GM23338 (cell line): ENCODE measurements around the gene RAB29. TPM values are rescaled to one million over a fixed set of nuclear protein-coding genes. Genes with fewer than 3 reads are reported as not detected.
A peak's percentile ranks its signal among the peaks of the same experiment; 100 is the strongest.

ENCODE experiments used
- ATAC-seq: fragments of 200-7000 bp; cut with Tn5 transposase; 3 replicates; pipeline ENCODE4 v1.9.1; 2020
- DNase-seq: peaks from one replicate; pipeline ENCODE4 v3.0.0-alpha.2; 2015; ENCODE audit warnings: low spot score
- H2AFZ ChIP-seq: fragments of 200-600 bp; sonication (generic); 2 replicates; pipeline ENCODE4 v1.8.0; 2016; ENCODE audit warnings: antibody characterized with exemption, mild to moderate bottlenecking, moderate library complexity
- H3F3A ChIP-seq: fragments of 200-600 bp; sonication (generic); replicated peaks from 2 replicates; pipeline ENCODE4 v1.8.0; 2017; ENCODE audit warnings: antibody characterized with exemption, mixed run types, low read depth
- H3K27ac ChIP-seq: fragments of 200-600 bp; sonication (generic); 2 replicates; pipeline ENCODE4 v1.6.1; 2016; ENCODE audit warnings: low read depth
- H3K27me3 ChIP-seq: fragments of 200-600 bp; sonication (generic); 2 replicates; pipeline ENCODE4 v1.8.0; 2016; ENCODE audit warnings: mild to moderate bottlenecking, mixed run types, moderate library complexity; ENCODE audit not compliant: insufficient read depth
- H3K36me3 ChIP-seq: fragments of 200-600 bp; sonication (generic); 2 replicates; pipeline ENCODE4 v1.8.0; 2016; ENCODE audit warnings: mild to moderate bottlenecking; ENCODE audit not compliant: insufficient read depth
- H3K4me1 ChIP-seq: fragments of 200-600 bp; sonication (generic); 2 replicates; pipeline ENCODE4 v1.8.0; 2016; ENCODE audit warnings: mild to moderate bottlenecking, moderate library complexity; ENCODE audit not compliant: insufficient read depth
- H3K4me2 ChIP-seq: fragments of 200-600 bp; sonication (generic); 2 replicates; pipeline ENCODE4 v1.7.1; 2017; ENCODE audit warnings: mixed run types
- H3K4me3 ChIP-seq: fragments of 200-600 bp; sonication (generic); 2 replicates; pipeline ENCODE4 v1.6.1; 2016; ENCODE audit warnings: mixed run types
- H3K79me2 ChIP-seq: fragments of 200-600 bp; sonication (generic); replicated peaks from 2 replicates; pipeline ENCODE4 v1.8.0; 2017; ENCODE audit warnings: mild to moderate bottlenecking; ENCODE audit not compliant: insufficient read depth
- H3K9me2 ChIP-seq: fragments of 200-600 bp; sonication (generic); 2 replicates; pipeline ENCODE4 v1.8.0; 2017; ENCODE audit not compliant: insufficient read depth
- H4K20me1 ChIP-seq: fragments of 200-600 bp; sonication (generic); replicated peaks from 2 replicates; pipeline ENCODE4 v1.8.0; 2017; ENCODE audit warnings: mild to moderate bottlenecking; ENCODE audit not compliant: insufficient read depth
- H3K27ac Mint-ChIP-seq: 2 replicates; pipeline ENCODE4 v1.8.0; 2020; ENCODE audit warnings: inconsistent platforms, mild to moderate bottlenecking, moderate library complexity, mixed read lengths
- H3K27me3 Mint-ChIP-seq: 3 replicates; pipeline ENCODE4 v1.8.0; 2022; ENCODE audit warnings: low read depth, mild to moderate bottlenecking, moderate library complexity, mixed read lengths, inconsistent platforms; ENCODE audit not compliant: insufficient read depth, poor library complexity
- H3K36me3 Mint-ChIP-seq: 3 replicates; pipeline ENCODE4 v1.8.0; 2021; ENCODE audit warnings: low read depth, mild to moderate bottlenecking, inconsistent platforms, moderate library complexity, mixed read lengths
- H3K4me1 Mint-ChIP-seq: 3 replicates; pipeline ENCODE4 v1.8.0; 2020; ENCODE audit warnings: mild to moderate bottlenecking, inconsistent platforms, mixed read lengths
- H3K4me3 Mint-ChIP-seq: 3 replicates; pipeline ENCODE4 v1.8.0; 2021; ENCODE audit warnings: moderate library complexity, mild to moderate bottlenecking, inconsistent platforms, mixed read lengths
- H3K9me3 Mint-ChIP-seq: 3 replicates; pipeline ENCODE4 v1.8.0; 2020; ENCODE audit warnings: moderate library complexity, mild to moderate bottlenecking, inconsistent platforms, mixed read lengths
- CTCF ChIP-seq, 2 experiments: fragments of 200-600 bp in 1 of 2; sonication (generic) in 1 of 2; conservative IDR thresholded peaks; 2 replicates each; pipeline versions ENCODE4 v1.5.1 to v1.6.1; 2016 to 2017; ENCODE audit warnings: antibody characterized with exemption in 2 of 2, low read depth in 2 of 2, mild to moderate bottlenecking in 2 of 2, moderate library complexity in 1 of 2
- POLR2AphosphoS5 ChIP-seq: IDR thresholded peaks from 2 replicates; pipeline ENCODE4 v1.6.1; 2016; ENCODE audit warnings: antibody characterized with exemption, low read depth
- ZNF331 ChIP-seq: fragments of 250-450 bp; sonication (Bioruptor Pico); IDR thresholded peaks from 2 replicates; pipeline ENCODE4 v1.5.0; 2020; ENCODE audit warnings: low read depth, mild to moderate bottlenecking, moderate library complexity
- polyA plus RNA-seq: library from polyadenylated mRNA; unstranded; fragments of >200 nt; fragmentation: Nextera tagmentation; extraction: Ambion mirVana; gene quantifications from 2 replicates; pipeline ENCODE4 v1.2.1, GENCODE V29; 2016
- total RNA-seq: library from RNA; depleted of rRNA; stranded (reverse); fragments of >200 nt; shearing (Covaris generic); gene quantifications from 2 replicates; pipeline ENCODE4 v1.2.3, GENCODE V29; 2014
- TF ChIP-seq, protein P1 (sequence below): IDR thresholded peaks from 2 replicates; pipeline ENCODE4 v1.6.1; 2016; ENCODE audit warnings: antibody characterized with exemption

The RAB29 gene
- total and polyA plus RNA-seq, 2 experiments from 2014 or later: 7.1 to 9.1 TPM

DNA sequence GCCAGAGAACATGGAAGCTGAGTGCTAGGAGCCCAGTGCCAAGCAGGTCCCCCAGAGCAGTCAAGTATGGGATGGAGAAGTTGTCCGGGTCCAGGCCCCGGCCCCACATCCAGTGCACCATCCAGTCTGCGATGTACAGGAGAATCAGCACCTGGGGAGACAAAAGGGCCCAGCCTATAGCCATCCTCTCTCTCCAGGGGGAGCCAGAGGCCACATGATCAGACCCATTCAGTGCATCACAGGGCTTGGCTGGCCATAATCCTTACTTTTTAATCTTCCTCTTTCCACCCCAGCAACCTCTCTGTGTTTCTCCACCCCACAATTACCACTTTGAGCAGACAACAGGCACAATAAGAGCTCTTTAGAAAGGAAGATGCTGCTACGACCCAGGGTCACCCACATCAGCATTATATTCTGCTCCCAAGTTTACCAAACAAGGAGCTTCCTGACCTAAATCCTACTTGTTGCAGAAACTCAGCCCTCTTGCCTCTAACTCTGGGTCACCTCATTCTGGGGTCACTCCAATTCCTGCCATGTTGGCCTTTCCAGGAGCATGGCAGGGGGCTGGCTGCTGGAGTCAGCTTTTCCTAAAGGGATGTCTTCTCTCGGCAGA is 16.4 kb upstream of the RAB29 start:
- Mint-ChIP-seq H3K27me3 (peaks cover 1% of the 10 kb centered on the region), H3K27ac (peak overlapping the region; percentile 36; the same call in 1 of the 2 replicates), H3K9me3 (no peaks in the 10 kb centered on the region), H3K4me1 (peaks cover 3% of the 10 kb centered on the region; the same call in 2 of the 3 replicates), H3K36me3 (peaks cover 22% of the 10 kb centered on the region), H3K4me3 (no peak overlapping the region)
- DNase-seq: peak; percentile 81
- Histone ChIP-seq H3K27me3 (no peaks in the 10 kb centered on the region), H3K27ac (peak overlapping the region; percentile 81), H3K4me1 (0 out of 2 replicates have a peak, but pooled peaks cover 4% of the 10 kb centered on the region), H3K36me3 (peaks cover 11% of the 10 kb centered on the region; the same call in 1 of the 2 replicates), H4K20me1 (no peaks in the 10 kb centered on the region; the same call in 1 of the 2 replicates), H3F3A (peaks cover 9% of the 10 kb centered on the region; the same call in 1 of the 2 replicates), H3K4me3 (no peak overlapping the region), H3K4me2 (no peak overlapping the region), H3K79me2 (no peaks in the 10 kb centered on the region), H2AFZ (no peak overlapping the region), H3K9me2 (no peaks in the 10 kb centered on the region)
- TF ChIP-seq CTCF (conservative IDR thresholded peaks at IDR 0.05; ENCODE audit: low read depth in 2 of 2): peak; percentile 74 to 93
- TF ChIP-seq, protein P1, sequence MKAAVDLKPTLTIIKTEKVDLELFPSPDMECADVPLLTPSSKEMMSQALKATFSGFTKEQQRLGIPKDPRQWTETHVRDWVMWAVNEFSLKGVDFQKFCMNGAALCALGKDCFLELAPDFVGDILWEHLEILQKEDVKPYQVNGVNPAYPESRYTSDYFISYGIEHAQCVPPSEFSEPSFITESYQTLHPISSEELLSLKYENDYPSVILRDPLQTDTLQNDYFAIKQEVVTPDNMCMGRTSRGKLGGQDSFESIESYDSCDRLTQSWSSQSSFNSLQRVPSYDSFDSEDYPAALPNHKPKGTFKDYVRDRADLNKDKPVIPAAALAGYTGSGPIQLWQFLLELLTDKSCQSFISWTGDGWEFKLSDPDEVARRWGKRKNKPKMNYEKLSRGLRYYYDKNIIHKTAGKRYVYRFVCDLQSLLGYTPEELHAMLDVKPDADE: no peak
- TF ChIP-seq ZNF331: no peak
- peak; percentile 98 for ATAC-seq

- H3K4me2 ChIP-seq: no peak overlapping the region
- 0 out of 2 replicates have a peak, but pooled peaks cover 4% of the 10 kb centered on the region for H3K4me1 ChIP-seq
- Mint-ChIP-seq H3K27ac (no peak overlapping the region), H3K27me3 (peaks cover 1% of the 10 kb centered on the region), H3K36me3 (peaks cover 13% of the 10 kb centered on the region), H3K9me3 (no peaks in the 10 kb centered on the region), H3K4me1 (no peaks in the 10 kb centered on the region; the same call in 2 of the 3 replicates), H3K4me3 (no peak overlapping the region)
- TF ChIP-seq CTCF (conservative IDR thresholded peaks at IDR 0.05; ENCODE audit: low read depth in 2 of 2): 0 out of 4 replicates have a peak, but pooled peaks of 1 of the 2 experiments have one; percentile 14
- no peak for TF ChIP-seq POLR2AphosphoS5
- H3K79me2 ChIP-seq: no peaks in the 10 kb centered on the region
- no peak overlapping the region for H3K27ac ChIP-seq
- ATAC-seq (peak; percentile 45; the same call in 2 of the 3 replicates), DNase-seq (peak; percentile 40)
- H3F3A ChIP-seq: peaks cover 9% of the 10 kb centered on the region; the same call in 1 of the 2 replicates
- H3K4me3 ChIP-seq: no peak overlapping the region
- no peaks in the 10 kb centered on the region for H4K20me1 ChIP-seq
- H2AFZ ChIP-seq: no peak overlapping the region
- H3K27me3 ChIP-seq: no peaks in the 10 kb centered on the region
- no peaks in the 10 kb centered on the region for H3K9me2 ChIP-seq
- peaks cover 6% of the 10 kb centered on the region; the same call in 1 of the 2 replicates for H3K36me3 ChIP-seq
Observed at GRCh38 chr1:205787287-205787916, 12.1 kb upstream of the RAB29 start.
